ENCODE measurements around the gene FGFR2. TPM values are rescaled to one million over a fixed set of nuclear protein-coding genes. Genes with fewer than 3 reads are reported as not detected.

The FGFR2 gene
- total and polyA plus RNA-seq, 9 of the 15 experiments (the other 6 are each of a cell fraction or from before 2014, with no cell fraction given) = 0.20 TPM; not detected in 8

- TF ChIP-seq ZNF407 (IDR thresholded peaks at IDR 0.05; ENCODE audit: low read depth) (no peak), ZNF239 (CRISPR knock-in tag; IDR thresholded peaks at IDR 0.05) (no peak), COPS2 (conservative IDR thresholded peaks at IDR 0.05) (no peak), BACH1 (tag; IDR thresholded peaks at IDR 0.05) (no peak), CCNT2 (IDR thresholded peaks at IDR 0.05; ENCODE audit: borderline replicate concordance, extremely low read depth, insufficient read length, low read depth, low read length) (no peak), CHD2 (IDR thresholded peaks at IDR 0.05; ENCODE audit: low read depth, low read length) (no peak), ZNF639 (CRISPR knock-in tag; conservative IDR thresholded peaks at IDR 0.05 in 1 of 2, IDR thresholded peaks at IDR 0.05 in 1 of 2) (no peak)
Observed at GRCh38 chr10:121544301-121544869, 53.9 kb downstream of the FGFR2 start (continued).
